HL-60 (cell line): ENCODE results near the gene CDK8.

ENCODE experiments used
- GABPA ChIP-seq: IDR thresholded peaks from 2 replicates; pipeline ENCODE4 v1.6.1; 2012; ENCODE audit warnings: low read depth
- POLR2AphosphoS5 ChIP-seq: IDR thresholded peaks from 2 replicates; pipeline ENCODE4 v1.6.1; 2012; ENCODE audit warnings: low read depth
- SPI1 ChIP-seq: IDR thresholded peaks from 2 replicates; pipeline ENCODE4 v1.6.1; 2012; ENCODE audit warnings: low read depth, mild to moderate bottlenecking, borderline replicate concordance
- TF ChIP-seq, protein P1 (sequence below): IDR thresholded peaks from one replicate; pipeline ENCODE4 v1.5.1; 2011; ENCODE audit warnings: low read length, control low read depth, inconsistent platforms; ENCODE audit not compliant: insufficient read depth
- TF ChIP-seq, protein P2 (sequence below): IDR thresholded peaks from 2 replicates; pipeline ENCODE4 v1.6.1; 2012; ENCODE audit warnings: low read depth; ENCODE audit not compliant: insufficient replicate concordance

DNA sequence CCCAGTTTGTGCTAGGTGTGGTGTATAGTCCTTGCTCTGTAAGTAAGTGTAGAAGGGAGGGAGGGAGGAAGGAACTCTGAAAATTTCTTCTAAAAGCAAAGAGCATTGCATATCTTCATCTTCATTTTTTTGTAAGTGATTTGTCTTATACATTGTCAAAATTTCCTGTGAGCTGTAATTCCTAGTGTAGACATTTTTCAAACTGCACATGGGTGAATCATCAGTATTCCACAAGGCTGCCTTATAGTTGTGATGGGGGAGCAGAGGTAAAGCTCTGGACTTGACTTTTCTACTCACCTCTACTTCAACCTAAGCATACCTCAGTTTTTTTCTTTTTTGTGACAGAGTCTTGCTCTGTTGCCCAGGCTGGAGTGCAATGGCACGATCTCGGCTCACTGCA is 86.9 kb downstream of the CDK8 start:
- TF ChIP-seq, protein P1, sequence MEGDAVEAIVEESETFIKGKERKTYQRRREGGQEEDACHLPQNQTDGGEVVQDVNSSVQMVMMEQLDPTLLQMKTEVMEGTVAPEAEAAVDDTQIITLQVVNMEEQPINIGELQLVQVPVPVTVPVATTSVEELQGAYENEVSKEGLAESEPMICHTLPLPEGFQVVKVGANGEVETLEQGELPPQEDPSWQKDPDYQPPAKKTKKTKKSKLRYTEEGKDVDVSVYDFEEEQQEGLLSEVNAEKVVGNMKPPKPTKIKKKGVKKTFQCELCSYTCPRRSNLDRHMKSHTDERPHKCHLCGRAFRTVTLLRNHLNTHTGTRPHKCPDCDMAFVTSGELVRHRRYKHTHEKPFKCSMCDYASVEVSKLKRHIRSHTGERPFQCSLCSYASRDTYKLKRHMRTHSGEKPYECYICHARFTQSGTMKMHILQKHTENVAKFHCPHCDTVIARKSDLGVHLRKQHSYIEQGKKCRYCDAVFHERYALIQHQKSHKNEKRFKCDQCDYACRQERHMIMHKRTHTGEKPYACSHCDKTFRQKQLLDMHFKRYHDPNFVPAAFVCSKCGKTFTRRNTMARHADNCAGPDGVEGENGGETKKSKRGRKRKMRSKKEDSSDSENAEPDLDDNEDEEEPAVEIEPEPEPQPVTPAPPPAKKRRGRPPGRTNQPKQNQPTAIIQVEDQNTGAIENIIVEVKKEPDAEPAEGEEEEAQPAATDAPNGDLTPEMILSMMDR, result no peak
- no peak for TF ChIP-seq POLR2AphosphoS5
- TF ChIP-seq, protein P2, sequence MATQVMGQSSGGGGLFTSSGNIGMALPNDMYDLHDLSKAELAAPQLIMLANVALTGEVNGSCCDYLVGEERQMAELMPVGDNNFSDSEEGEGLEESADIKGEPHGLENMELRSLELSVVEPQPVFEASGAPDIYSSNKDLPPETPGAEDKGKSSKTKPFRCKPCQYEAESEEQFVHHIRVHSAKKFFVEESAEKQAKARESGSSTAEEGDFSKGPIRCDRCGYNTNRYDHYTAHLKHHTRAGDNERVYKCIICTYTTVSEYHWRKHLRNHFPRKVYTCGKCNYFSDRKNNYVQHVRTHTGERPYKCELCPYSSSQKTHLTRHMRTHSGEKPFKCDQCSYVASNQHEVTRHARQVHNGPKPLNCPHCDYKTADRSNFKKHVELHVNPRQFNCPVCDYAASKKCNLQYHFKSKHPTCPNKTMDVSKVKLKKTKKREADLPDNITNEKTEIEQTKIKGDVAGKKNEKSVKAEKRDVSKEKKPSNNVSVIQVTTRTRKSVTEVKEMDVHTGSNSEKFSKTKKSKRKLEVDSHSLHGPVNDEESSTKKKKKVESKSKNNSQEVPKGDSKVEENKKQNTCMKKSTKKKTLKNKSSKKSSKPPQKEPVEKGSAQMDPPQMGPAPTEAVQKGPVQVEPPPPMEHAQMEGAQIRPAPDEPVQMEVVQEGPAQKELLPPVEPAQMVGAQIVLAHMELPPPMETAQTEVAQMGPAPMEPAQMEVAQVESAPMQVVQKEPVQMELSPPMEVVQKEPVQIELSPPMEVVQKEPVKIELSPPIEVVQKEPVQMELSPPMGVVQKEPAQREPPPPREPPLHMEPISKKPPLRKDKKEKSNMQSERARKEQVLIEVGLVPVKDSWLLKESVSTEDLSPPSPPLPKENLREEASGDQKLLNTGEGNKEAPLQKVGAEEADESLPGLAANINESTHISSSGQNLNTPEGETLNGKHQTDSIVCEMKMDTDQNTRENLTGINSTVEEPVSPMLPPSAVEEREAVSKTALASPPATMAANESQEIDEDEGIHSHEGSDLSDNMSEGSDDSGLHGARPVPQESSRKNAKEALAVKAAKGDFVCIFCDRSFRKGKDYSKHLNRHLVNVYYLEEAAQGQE, result no peak
- TF ChIP-seq GABPA, result no peak
- TF ChIP-seq SPI1, result no peak
